HCT116 (cell line): Measurements from ENCODE around the gene CCDC30.

Experiments
- EZH2 ChIP-seq: fragments of 200-600 bp; sonication (generic); IDR thresholded peaks from 2 replicates; pipeline ENCODE4 v1.6.1; 2017; ENCODE audit warnings: antibody characterized with exemption, mixed run types
- EZH2phosphoT487 ChIP-seq: fragments of 200-600 bp; IDR thresholded peaks from 2 replicates; pipeline ENCODE4 v1.6.1; 2018; ENCODE audit warnings: antibody characterized with exemption, borderline replicate concordance
- POLR2A ChIP-seq: IDR thresholded peaks from 2 replicates; pipeline ENCODE4 v1.7.0; 2011; ENCODE audit warnings: borderline replicate concordance; ENCODE audit not compliant: insufficient read depth, insufficient read length; ENCODE audit errors: extremely low read depth
- SIN3A ChIP-seq: IDR thresholded peaks from 2 replicates; pipeline ENCODE4 v1.6.1; 2012; ENCODE audit warnings: low read depth
- SP1 ChIP-seq: IDR thresholded peaks from 2 replicates; pipeline ENCODE4 v1.6.1; 2012; ENCODE audit warnings: low read depth
- TF ChIP-seq, protein P1 (sequence below), 3 experiments: fragments of 200-600 bp in 1 of 3; sonication (generic) in 1 of 3; IDR thresholded peaks in 2 of 3; conservative IDR thresholded peaks in 1 of 3; 2 replicates each; pipeline ENCODE4 v1.5.1; 2012 to 2017; ENCODE audit warnings: low read depth in 2 of 3, low read length in 2 of 3, antibody characterized with exemption in 1 of 3, borderline replicate concordance in 1 of 3, control low read depth in 1 of 3, mild to moderate bottlenecking in 1 of 3, mixed read lengths in 1 of 3, mixed run types in 1 of 3, moderate library complexity in 1 of 3; ENCODE audit not compliant: insufficient read depth in 1 of 3
- TF ChIP-seq, protein P2 (sequence below): IDR thresholded peaks from 2 replicates; pipeline ENCODE4 v1.6.1; 2011; ENCODE audit warnings: mild to moderate bottlenecking, low read length, moderate library complexity; ENCODE audit not compliant: insufficient replicate concordance; ENCODE audit errors: extremely low read depth
- TF ChIP-seq, protein P3 (sequence below): IDR thresholded peaks from 2 replicates; pipeline ENCODE4 v1.6.1; 2012
- TF ChIP-seq, protein P4 (sequence below): IDR thresholded peaks from 2 replicates; pipeline ENCODE4 v1.6.1; 2012

- TF ChIP-seq, protein P1, sequence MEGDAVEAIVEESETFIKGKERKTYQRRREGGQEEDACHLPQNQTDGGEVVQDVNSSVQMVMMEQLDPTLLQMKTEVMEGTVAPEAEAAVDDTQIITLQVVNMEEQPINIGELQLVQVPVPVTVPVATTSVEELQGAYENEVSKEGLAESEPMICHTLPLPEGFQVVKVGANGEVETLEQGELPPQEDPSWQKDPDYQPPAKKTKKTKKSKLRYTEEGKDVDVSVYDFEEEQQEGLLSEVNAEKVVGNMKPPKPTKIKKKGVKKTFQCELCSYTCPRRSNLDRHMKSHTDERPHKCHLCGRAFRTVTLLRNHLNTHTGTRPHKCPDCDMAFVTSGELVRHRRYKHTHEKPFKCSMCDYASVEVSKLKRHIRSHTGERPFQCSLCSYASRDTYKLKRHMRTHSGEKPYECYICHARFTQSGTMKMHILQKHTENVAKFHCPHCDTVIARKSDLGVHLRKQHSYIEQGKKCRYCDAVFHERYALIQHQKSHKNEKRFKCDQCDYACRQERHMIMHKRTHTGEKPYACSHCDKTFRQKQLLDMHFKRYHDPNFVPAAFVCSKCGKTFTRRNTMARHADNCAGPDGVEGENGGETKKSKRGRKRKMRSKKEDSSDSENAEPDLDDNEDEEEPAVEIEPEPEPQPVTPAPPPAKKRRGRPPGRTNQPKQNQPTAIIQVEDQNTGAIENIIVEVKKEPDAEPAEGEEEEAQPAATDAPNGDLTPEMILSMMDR (IDR thresholded peaks at IDR 0.05 in 2 of 3, conservative IDR thresholded peaks at IDR 0.05 in 1 of 3; ENCODE audit: borderline replicate concordance in 1 of 3, insufficient read depth in 1 of 3, low read depth in 2 of 3, low read length in 2 of 3): no peak
- no peak for TF ChIP-seq POLR2A
- no peak for TF ChIP-seq EZH2
- TF ChIP-seq SP1: no peak
- TF ChIP-seq, protein P2, sequence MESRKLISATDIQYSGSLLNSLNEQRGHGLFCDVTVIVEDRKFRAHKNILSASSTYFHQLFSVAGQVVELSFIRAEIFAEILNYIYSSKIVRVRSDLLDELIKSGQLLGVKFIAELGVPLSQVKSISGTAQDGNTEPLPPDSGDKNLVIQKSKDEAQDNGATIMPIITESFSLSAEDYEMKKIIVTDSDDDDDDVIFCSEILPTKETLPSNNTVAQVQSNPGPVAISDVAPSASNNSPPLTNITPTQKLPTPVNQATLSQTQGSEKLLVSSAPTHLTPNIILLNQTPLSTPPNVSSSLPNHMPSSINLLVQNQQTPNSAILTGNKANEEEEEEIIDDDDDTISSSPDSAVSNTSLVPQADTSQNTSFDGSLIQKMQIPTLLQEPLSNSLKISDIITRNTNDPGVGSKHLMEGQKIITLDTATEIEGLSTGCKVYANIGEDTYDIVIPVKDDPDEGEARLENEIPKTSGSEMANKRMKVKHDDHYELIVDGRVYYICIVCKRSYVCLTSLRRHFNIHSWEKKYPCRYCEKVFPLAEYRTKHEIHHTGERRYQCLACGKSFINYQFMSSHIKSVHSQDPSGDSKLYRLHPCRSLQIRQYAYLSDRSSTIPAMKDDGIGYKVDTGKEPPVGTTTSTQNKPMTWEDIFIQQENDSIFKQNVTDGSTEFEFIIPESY: no peak
- TF ChIP-seq, protein P3, sequence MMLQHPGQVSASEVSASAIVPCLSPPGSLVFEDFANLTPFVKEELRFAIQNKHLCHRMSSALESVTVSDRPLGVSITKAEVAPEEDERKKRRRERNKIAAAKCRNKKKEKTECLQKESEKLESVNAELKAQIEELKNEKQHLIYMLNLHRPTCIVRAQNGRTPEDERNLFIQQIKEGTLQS: no peak
- TF ChIP-seq SIN3A: no peak
- TF ChIP-seq, protein P4, sequence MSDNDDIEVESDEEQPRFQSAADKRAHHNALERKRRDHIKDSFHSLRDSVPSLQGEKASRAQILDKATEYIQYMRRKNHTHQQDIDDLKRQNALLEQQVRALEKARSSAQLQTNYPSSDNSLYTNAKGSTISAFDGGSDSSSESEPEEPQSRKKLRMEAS: no peak
- TF ChIP-seq EZH2phosphoT487: no peak
These were observed 130.5 kb downstream of the CCDC30 start for GRCh38 chr1:42593486-42594100.
